ENCODE data around the gene SYNPR.

DNA sequence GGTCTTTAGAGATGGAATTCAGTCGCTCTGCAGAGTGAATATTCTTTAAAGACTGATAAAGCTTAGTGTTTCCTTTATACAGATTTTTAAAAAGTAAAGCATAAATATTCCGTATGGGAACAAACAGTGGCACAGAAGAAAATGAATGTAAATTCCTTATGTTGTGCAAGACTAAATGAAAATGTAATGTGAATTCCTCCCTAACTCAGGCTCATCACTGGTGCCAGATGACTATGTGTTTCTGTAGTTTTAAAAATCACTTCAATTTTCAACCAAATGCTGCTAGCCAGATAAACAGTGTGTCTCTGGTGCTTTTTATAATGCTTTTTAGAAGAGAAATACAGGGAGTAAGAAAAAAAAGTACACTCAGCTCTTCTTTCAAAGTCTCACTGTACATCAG, 219.5 kb downstream of the SYNPR start:
- TF ChIP-seq, protein P1, sequence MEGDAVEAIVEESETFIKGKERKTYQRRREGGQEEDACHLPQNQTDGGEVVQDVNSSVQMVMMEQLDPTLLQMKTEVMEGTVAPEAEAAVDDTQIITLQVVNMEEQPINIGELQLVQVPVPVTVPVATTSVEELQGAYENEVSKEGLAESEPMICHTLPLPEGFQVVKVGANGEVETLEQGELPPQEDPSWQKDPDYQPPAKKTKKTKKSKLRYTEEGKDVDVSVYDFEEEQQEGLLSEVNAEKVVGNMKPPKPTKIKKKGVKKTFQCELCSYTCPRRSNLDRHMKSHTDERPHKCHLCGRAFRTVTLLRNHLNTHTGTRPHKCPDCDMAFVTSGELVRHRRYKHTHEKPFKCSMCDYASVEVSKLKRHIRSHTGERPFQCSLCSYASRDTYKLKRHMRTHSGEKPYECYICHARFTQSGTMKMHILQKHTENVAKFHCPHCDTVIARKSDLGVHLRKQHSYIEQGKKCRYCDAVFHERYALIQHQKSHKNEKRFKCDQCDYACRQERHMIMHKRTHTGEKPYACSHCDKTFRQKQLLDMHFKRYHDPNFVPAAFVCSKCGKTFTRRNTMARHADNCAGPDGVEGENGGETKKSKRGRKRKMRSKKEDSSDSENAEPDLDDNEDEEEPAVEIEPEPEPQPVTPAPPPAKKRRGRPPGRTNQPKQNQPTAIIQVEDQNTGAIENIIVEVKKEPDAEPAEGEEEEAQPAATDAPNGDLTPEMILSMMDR (IDR thresholded peaks at IDR 0.05; ENCODE audit: low read length): no peak
- TF ChIP-seq EZH2 (IDR thresholded peaks at IDR 0.05; ENCODE audit: borderline replicate concordance, low read length): no peak

Data from OCI-LY1 (cell line).